ENCODE data around the gene BAIAP2.
"Not testable (repeated sequence)": the region's sequence is repeated elsewhere in the genome, so short reads cannot be mapped to it uniquely, and the experiment has no call there.

BAIAP2 gene

DNA sequence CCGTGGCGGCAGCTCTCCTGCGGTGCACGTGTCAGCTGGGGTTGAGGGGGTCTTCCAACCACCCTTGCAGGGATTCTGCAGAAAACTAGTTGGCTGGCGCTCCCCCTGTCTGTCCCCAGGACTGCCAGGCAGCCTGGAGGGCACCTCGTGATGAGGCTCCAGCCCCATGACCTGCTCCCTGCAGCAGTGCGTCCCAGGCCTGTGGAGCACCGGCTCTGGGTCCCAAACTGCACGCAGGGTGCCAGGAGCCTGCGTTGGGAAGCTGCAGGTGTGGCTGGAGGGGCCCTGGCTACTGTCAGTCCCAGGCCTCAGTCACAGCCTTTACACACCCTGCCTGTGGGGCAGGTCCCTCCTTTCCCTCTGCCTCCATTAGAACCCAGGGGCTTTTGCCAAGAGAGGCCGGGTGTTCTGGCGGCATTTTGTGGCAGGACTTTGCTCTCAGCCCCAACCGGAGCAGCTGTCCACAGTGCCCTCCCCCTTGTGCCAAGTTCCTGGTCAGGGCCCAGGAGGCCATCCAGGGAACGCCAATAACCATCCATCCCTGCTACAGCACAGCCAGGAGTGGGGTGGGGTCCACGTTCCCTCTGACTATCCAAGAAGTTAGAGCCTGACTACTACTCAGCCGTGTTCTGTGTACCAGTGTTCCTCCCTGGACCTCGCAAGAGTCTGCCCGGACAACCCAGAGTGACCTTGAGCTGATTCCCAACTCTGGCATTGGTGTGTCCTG lies 34.2 kb upstream of the BAIAP2 start:
- DNase-seq (ENCODE audit: low spot score): peak; percentile 27

DNA sequence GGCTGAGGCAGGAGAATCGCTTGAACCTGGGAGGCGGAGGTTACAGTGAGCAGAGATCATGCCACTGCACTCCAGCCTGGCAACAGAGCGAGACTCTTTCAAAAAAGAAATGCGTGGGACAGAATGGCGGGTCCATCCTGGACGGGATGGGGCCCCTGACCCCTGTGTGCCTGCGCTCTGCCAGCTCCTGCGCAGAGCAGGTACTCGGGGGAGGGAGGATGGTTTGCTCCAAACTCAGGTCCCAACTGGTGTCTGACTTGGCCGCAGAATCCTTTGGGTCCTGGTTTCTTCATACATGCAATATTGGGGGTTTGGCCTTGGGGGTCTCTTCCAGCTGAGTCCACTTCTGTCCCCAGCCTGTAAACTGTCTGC lies 33.0 kb upstream of the BAIAP2 start:
- no peak for DNase-seq (ENCODE audit: low spot score)

DNA sequence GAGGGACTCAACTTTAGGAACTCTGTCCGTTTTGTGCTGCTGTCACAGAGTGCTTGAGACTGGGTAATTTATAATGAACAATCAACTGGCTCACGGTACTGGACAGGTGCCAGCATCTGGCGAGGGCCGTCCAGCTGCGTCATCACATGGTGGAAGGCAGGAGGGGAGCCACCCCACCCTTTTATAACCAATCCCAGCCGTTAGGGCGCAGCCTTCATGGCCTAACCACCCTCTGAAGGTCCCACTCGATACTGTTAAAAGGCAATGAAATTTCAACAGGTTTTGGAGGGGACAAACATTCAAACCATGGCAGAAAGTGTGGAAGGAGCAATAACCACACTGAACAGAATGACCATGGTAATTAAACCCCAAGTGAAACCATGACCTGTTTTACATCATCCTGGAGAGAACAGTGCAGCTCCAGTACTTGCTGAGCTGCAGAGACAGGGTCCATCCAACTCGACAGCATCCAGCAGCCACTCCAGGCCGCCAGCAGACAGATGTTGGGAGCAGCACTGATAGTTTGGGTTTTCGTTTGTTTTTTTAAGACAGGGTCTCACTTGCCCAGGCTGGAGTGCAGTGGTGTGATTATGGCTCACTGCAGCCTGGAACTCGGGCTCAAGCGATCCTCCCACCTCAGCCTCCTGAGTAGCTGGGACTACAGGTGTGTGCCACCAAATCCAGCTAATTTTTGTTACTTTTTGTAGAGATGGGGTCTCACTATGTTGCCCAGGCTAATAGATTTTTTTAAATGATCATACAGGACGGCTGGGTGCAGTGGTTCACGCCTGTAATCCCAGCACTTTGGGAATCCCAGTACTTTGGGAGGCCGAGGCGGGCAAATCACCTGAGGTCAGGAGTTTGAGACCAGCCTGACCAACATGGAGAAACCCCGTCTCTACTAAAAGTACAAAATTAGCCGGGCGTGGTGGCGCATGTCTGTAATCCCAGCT lies 32.3 kb upstream of the BAIAP2 start:
- DNase-seq (ENCODE audit: low spot score): peak; percentile 87

DNA sequence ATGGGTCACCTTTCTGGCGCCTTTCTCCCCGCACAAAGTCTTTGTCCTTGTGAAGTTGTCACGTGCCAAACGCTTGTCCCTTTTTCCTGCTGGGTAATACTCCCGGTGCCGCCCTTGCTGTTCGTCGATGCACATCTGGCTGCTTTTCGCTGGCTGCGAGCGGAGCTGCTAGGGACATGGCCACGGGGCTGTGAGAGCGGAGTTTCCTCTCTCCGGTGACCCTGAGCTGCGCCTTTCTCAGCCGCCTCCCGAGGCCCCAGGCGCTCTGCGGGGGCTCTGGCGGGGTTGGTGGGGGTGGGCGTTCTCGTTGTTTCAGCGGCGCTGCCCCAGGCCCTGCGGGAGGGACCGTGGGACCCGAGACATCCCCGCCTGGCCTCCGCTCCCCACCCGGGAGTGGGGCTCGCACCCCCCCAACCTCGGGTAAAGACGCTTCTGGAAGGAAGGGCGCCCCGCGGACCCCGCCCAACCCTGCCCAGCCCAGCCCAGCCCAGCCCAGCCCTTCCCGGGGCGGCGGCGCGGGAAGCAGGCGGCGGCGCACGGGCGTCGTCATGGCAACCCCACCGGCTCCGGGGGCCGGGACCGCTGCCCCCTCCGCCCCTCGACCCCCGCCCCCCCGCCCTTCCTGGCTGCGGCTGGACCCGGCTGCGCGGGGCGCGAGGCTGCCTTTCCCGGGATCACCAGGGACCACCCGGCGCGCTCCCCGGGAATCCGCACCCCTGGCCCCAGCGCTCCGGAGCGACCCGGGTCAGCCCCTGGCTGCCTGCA lies 31.1 kb upstream of the BAIAP2 start:
- DNase-seq (ENCODE audit: low spot score): no peak

DNA sequence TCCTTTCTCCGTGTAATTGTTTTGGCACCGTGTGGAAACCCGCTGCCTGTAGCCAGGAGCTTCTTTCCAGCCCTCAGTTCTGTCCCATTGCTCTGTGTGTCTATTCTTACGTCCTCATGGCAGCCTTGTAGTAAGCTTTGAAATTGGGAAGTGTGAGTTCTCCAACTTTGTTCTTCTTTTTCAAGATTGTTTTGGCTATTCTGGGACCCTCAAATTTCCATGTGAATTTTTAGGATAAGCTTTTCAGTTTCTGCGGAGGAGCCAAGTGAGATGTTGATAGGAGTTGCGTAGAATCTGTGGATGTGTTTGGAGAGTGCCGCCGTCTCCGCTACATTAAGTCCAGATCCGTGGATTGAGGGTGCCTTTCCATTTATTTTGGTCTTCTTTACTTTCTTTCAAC lies 28.1 kb upstream of the BAIAP2 start:
- DNase-seq (ENCODE audit: low spot score): no peak

DNA sequence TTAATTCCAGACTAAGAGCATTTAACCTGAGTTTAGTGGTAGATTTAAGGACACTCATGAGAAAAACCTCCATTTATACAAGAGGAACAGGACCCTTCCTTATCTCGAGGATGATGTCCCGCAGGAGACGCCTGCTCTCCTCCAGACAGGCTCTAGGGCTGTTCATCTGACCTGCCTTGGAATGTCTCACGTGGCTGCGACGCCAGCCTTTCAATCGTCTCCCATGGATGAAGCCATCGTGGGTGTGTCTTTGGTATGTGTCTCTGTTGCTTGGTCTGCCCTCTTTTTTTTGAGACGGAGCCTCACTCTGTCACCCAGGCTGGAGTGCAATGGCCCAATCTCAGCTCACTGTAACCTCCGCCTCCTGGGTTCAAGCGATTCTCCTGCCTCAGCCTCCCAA lies 26.8 kb upstream of the BAIAP2 start:
- no peak for DNase-seq (ENCODE audit: low spot score)

DNA sequence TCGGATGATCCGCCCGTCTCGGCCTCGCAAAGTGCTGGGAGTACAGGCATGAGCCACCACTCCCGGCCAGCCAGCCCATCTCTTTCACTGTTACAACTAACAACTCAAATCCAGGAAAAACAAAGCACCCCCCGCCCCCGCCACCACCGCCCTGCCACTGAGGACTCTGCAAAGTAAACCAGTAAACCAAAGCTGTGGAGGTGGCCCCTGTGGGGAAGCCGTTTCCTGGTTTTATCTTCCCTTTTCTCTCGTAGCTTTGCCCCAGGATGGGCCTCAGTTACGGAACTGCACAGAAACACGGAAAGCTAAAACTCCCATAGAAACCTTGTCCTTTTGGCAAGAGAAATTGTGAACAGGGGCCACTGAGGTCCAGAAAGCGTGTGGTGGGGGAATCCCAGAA lies 25.8 kb upstream of the BAIAP2 start:
- no peak for DNase-seq (ENCODE audit: low spot score)

DNA sequence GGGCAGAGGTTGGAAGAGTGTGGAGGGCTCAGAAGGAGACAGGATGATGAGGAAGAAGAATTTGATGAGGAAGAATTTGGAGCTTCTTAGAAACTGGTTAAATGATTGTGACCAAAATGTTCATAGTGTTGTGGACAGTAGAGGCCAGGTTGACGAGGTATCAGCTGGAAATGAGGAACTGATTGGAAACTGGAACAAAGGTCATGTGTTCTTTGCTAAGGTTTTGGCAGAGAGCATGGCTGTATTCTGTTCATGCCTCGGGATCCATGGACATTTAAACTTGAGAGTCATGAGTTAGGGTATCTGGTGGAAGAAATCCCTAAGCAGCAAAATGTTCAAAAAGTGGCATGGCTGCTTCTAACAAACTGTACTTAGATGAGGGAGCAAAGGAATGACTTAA lies 24.0 kb upstream of the BAIAP2 start:
- no peak for DNase-seq (ENCODE audit: low spot score)

DNA sequence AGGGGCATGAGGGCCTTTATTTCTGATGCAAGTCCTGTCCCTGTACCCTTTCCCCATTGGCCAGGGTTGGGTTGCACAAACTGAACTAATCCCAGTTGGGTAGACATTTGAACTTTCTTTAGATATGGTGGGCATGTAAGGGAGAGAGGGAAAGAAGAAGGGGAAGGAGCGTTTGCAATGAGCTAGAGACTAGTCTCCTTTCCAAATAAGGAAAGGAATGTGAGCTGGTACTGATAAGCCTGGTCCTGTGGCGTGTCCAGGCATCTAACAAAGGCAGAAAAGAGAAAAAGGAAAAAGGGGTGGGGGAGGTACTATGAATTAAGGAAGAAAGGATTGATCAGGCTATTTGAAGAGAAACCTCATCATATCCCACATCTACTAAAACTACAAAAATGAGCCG lies 23.0 kb upstream of the BAIAP2 start:
- DNase-seq (ENCODE audit: low spot score): no peak

DNA sequence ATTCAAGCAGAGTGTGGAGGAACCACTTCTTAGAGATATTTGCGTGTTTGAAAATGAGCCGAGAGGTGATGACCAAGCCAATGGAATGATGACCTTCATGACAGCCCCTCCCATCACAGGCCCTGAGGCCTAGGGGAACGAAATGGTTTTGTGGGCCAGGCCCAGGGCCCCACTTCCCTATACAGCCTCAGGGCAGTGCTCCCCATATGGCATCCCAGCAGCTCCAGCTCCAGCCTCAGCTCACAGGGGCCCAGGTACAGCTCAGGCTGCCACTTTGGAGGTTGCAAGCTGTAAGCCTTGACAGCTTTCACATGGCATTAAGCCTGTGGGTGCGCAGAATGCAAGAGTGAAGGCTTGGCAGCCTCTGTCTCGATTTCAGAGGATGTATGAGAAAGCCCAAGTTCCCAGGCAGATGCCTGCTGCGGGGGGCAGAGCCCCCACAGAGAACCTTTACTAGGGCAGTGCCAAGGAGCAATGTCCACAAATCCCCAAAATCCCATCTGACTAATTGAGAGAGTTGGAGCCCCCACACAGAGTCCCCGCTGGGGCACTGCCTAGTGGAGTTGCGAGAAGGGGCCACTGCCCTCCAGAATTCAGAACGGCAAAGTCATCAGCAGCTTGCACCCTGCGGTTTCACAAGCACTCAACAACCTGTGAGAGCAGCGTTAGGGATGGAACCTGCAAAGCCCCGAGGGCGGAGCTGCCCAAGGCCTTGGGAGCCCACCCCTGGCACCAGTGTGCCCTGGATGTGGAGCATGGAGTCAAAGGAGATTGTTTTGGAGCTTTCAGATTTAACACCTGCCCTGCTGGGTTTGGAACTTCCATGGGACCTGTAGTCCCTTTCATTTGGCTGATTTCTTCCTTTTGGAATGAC lies 22.1 kb upstream of the BAIAP2 start:
- DNase-seq (ENCODE audit: low spot score): no peak

DNA sequence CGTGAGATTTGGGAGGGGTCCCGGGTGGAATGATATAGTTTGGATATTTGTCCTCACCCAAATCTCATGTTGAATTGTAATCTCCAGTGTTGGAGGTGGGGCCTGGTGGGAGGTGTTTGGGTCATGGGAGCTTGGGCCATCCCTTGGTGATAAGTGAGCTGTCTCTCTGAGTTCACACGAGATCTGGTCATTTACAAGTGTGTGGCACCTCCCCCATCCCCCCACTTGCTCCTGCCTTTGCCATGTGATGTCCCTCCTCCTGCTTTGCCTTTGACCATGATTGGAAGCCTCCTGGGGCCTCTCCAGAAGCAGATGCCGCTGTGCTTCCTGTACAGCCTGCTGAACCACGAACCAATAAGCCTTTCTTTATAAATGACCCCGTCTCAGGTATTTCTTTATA lies 21.3 kb upstream of the BAIAP2 start:
- DNase-seq (ENCODE audit: low spot score): no peak

DNA sequence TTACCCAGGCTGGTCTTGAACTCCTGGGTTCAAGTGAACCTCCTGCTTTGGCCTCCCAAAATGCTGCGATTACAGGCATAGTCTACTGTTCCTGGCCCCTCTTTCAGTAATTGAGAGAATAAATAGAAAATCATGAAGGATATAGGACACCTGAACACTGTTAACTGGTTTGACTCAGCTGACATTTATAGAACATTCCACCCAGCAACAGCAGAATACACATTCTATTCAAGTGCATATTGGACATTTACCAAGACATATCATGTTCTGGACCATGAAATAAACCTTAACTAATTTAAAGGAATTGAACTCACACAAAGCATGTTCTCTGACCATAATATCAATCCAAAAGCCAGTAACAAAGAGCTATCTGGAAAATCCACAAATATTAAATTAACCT lies 19.8 kb upstream of the BAIAP2 start:
- no peak for DNase-seq (ENCODE audit: low spot score)

DNA sequence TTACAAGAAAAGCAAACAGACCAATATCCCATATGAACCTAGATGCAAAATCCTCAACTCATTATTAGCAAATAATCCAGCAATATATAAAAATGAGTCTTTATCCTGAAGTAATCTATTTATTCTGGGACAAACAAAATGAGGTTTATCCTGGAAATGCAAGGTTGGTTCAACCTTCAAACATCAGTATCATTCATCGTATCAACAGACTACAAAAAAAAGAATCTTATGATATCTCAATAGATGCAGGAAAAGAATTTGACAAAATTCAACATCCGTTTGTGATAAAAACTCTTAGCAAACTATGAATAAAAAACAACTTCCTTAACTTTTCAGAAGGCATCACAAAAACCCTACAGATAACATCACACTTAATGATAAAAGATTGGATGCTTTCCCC lies 18.4 kb upstream of the BAIAP2 start:
- no peak for DNase-seq (ENCODE audit: low spot score)

DNA sequence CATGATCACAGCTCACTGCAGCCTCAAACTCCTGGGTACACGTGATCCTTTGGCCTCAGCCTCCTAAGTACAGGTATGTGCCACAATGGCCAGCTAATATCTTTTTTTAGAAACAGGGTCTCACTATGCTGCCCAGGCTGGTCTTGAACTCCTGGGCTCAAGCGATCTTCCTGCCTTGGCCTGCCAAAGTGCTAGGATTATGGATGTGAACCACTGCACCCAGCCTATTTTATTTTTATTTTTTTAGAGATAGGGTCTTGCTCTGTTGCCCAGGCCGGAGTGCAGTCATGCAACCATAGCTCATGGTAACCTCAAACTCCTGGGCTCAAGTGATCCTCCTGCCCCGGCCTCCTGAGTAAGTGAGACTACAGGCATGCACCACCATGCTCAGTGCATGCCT lies 17.6 kb upstream of the BAIAP2 start:
- DNase-seq (ENCODE audit: low spot score): not testable (repeated sequence)

DNA sequence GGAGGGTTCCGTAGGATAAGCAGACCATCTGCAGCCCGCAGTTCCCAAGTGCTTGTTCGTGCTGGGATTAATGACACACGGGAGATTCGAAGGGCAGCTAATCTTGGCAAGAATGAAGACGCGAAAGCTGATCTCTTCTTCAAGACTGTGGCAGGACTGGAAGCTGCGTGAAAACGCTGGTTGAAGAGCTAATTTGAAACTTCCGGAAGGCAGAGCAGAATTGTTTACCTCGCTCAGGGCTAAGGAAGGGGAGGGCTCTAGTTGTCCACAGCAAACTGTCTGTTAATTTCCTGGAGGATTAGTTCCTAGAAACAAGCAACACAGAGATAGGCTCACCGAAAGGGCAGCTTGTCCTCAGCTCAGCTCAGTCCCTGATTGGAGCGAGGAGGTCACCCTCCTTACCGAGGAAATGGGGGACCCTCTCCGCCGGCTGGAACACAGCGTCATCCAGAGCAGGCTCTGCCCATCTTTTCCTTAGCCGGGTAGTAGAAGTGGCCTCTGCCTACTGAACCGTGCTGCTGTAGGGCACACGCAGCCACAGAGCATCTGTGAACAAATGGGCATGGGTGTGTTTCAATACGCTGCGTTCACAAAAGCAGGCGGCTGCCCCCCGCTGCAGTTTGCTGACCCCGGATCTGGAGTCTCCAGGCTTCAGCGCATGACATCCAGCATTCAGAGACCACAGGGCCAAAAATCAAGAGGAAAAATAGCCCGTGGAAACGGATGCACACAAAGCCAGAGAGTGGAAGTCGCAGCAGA lies 16.7 kb upstream of the BAIAP2 start:
- DNase-seq (ENCODE audit: low spot score): no peak

DNA sequence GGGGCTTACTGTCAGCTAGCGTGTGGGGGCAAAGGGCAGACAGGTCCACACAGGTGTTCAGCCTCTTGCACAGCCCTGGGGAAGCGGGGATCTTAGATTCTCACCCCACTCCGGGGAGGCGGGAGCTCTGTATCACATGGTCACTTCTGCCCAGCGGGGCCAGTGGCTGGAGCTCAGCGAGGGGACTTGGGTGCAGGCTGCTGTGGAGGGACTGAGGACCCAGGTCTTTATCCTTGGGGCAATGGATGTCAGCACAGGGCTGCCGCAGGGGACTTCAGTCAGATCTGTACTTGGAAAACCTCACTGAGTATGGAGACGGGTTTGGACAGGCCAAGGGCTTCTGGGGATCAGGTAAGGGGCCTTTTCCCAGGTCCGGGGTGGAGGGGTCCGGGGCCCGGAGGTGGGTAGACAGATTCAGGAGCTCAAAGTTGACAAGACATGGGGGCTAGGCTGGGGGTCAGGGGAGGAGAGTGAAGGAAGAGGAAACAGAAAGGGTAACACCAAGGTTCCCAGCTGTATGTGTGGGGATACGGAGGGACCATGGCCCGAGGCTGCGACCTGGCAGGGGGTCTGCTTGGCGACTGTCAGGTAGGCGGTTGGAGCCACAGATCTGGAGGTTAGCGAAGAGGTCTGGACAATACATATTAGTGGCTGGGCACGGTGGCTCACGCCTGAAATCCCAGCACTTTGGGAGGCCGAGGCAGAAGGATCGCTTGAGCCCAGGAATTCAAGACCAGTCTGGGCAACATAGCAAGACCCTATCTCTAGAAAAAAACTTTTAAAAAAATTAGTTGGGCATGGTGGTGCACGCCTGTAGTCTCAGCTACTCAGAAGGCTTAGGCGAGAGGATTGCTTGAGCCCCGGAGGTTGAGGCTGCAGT lies 15.1 kb upstream of the BAIAP2 start:
- DNase-seq (ENCODE audit: low spot score): no peak

DNA sequence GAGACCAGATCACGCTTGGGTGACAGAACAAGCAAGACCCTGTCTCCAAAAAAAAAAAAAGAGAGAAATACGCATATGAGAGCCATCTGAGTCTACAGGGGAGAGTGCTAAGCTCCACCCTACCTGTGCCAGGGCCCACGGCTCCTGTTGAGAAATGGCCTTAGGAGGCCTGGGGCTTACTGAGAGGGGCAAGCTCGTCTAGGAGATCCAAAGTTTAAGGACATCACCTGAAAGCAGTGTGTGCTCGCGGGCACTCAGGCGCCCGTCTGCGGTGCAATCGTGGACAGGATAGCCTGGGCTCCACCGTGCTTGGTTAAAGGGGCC lies 14.5 kb upstream of the BAIAP2 start:
- DNase-seq (ENCODE audit: low spot score): no peak

DNA sequence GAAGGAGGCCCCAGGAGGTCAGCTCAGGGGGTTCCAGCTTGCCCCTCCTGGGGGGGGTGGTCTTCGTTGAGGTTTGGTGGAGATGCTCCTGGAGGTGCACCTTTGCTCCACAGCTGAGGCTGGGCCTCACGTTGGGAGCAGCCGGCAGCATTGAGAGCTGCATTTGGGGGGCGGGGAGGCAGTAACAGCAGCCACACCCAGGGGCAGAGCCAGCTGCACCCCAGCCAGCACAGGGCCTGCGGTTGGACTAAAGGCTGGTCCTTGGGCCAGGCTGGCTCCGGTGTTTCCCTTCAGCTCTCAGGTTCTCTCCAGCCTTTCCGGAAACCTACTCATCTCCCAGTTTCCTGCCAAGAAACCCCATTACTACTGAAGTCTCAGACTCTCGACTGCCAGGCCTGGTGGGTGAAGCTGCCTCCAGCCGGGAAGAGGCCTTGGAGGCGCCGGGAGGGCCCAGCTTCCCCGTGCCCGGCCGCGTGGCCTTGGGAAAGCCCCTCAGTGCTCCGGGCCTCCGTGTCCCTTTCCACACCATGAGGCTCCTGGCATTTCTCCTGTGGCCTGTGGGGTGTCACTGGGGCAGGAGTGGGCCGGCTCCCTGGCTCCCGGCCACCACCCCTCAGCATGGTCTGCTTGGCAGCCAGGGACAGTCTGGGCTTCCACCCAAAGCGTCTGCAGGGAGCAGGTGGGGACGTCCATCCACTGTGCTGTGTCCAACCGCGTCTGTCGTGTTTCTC lies 14.0 kb upstream of the BAIAP2 start:
- peak; percentile 76 for DNase-seq (ENCODE audit: low spot score)

All from AG08396 (cell line).